Erythroblast (primary cell): ENCODE data around the gene PIGU.

ENCODE experiments used
- GATA1 ChIP-seq: IDR thresholded peaks from 2 replicates; pipeline ENCODE4 v1.6.1; 2011; ENCODE audit warnings: low read depth, mild to moderate bottlenecking, control low read depth, low read length, moderate library complexity
- POLR2A ChIP-seq: IDR thresholded peaks from 2 replicates; pipeline ENCODE4 v1.6.1; 2011; ENCODE audit warnings: mild to moderate bottlenecking, low read length

DNA sequence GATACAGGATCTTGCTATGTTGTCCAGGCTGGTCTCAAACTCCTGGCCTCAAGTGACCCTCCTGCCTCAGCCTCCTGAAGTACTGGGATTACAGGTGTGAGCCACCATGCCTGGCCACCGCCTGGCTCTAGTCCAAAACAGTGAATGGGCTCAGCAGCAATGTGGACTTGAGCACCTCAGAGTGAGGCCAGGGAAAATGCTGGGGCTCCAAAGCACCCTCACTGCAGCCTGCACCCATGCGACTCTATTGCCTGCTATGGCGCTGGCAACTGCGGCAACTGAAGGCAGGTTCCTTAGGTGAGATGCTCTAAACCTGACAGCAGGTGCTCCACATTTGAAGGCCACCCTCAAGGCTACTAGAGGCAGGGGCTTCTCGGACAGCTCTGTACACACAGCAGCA lies 91.9 kb downstream of the PIGU start:
- no peak for TF ChIP-seq POLR2A
- TF ChIP-seq GATA1, result no peak
